MM.1S (cell line): ENCODE results near the gene GALNT5.

Source experiments
- DNase-seq: peaks from one replicate; pipeline ENCODE4 v3.0.0-alpha.2; 2015
- H2AFZ ChIP-seq: fragments of 300-600 bp; sonication (generic); 2 replicates; pipeline ENCODE4 v1.6.0; 2016; ENCODE audit warnings: antibody characterized with exemption, low read length
- H3F3A ChIP-seq: fragments of 300-600 bp; sonication (generic); 2 replicates; pipeline ENCODE4 v1.6.1; 2016; ENCODE audit warnings: mild to moderate bottlenecking, antibody characterized with exemption, low read length, moderate library complexity, mixed read lengths; ENCODE audit not compliant: insufficient read depth
- H3K27ac ChIP-seq: fragments of 300-600 bp; sonication (generic); 2 replicates; pipeline ENCODE4 v1.5.1; 2016; ENCODE audit warnings: mild to moderate bottlenecking, low read length
- H3K27me3 ChIP-seq: fragments of 300-600 bp; sonication (generic); replicated peaks from 2 replicates; pipeline ENCODE4 v1.6.0; 2016; ENCODE audit warnings: low read length; ENCODE audit not compliant: insufficient read depth
- H3K36me3 ChIP-seq: fragments of 300-600 bp; sonication (generic); replicated peaks from 2 replicates; pipeline ENCODE4 v1.6.1; 2016; ENCODE audit warnings: mild to moderate bottlenecking, low read length, mixed read lengths; ENCODE audit not compliant: insufficient read depth
- H3K4me1 ChIP-seq: fragments of 300-600 bp; sonication (generic); 2 replicates; pipeline ENCODE4 v1.6.1; 2016; ENCODE audit warnings: low read length, mixed read lengths
- H3K4me2 ChIP-seq: fragments of 300-600 bp; sonication (generic); 2 replicates; pipeline ENCODE4 v1.6.0; 2016; ENCODE audit warnings: low read depth, low read length
- H3K4me3 ChIP-seq: fragments of 300-600 bp; sonication (generic); 2 replicates; pipeline ENCODE4 v1.5.1; 2016; ENCODE audit warnings: low read length, mixed read lengths
- H3K79me2 ChIP-seq: fragments of 300-600 bp; sonication (generic); 2 replicates; pipeline ENCODE4 v1.6.1; 2016; ENCODE audit warnings: mixed run types, low read length, mixed read lengths
- H3K9ac ChIP-seq: fragments of 300-600 bp; sonication (generic); 2 replicates; pipeline ENCODE4 v1.6.1; 2016; ENCODE audit warnings: low read length, mixed read lengths
- H3K9me2 ChIP-seq: fragments of 300-600 bp; sonication (generic); replicated peaks from 2 replicates; pipeline ENCODE4 v1.6.1; 2016; ENCODE audit warnings: mild to moderate bottlenecking, low read length, mixed read lengths; ENCODE audit not compliant: insufficient read depth
- H3K9me3 ChIP-seq: fragments of 300-600 bp; sonication (generic); replicated peaks from 2 replicates; pipeline ENCODE4 v1.6.1; 2016; ENCODE audit warnings: mild to moderate bottlenecking, low read length, mixed read lengths; ENCODE audit not compliant: insufficient read depth
- H4K20me1 ChIP-seq: fragments of 300-600 bp; sonication (generic); 2 replicates; pipeline ENCODE4 v1.6.1; 2016; ENCODE audit warnings: mild to moderate bottlenecking, low read length, moderate library complexity, mixed read lengths; ENCODE audit not compliant: insufficient read depth
- CTCF ChIP-seq: fragments of 300-600 bp; sonication (generic); IDR thresholded peaks from 2 replicates; pipeline ENCODE4 v1.5.1; 2016; ENCODE audit warnings: antibody characterized with exemption, low read length, mixed read lengths
- EZH2 ChIP-seq: fragments of 300-600 bp; sonication (generic); optimal IDR thresholded peaks from 2 replicates; pipeline ENCODE3; 2017; ENCODE audit warnings: low read depth, mild to moderate bottlenecking, antibody characterized with exemption, low read length, mixed read lengths
- EZH2phosphoT487 ChIP-seq: fragments of 300-600 bp; sonication (generic); IDR thresholded peaks from 2 replicates; pipeline ENCODE4 v1.6.1; 2018; ENCODE audit warnings: antibody characterized with exemption, low read length

The GALNT5 gene

GRCh38 chr2:157304811-157305722 lies 47.6 kb downstream of the GALNT5 start:
- Histone ChIP-seq H3K4me1 (no peaks in the 10 kb centered on the region), H3K4me2 (no peak overlapping the region), H2AFZ (no peak overlapping the region), H3K27ac (no peak overlapping the region), H3K36me3 (no peaks in the 10 kb centered on the region), H4K20me1 (no peaks in the 10 kb centered on the region), H3K9ac (no peak overlapping the region), H3K4me3 (no peak overlapping the region), H3F3A (no peaks in the 10 kb centered on the region), H3K9me3 (no peaks in the 10 kb centered on the region), H3K9me2 (no peaks in the 10 kb centered on the region), H3K79me2 (no peaks in the 10 kb centered on the region), H3K27me3 (no peaks in the 10 kb centered on the region)
- TF ChIP-seq EZH2phosphoT487 (no peak), EZH2 (no peak), CTCF (no peak)
- no peak for DNase-seq

DNA sequence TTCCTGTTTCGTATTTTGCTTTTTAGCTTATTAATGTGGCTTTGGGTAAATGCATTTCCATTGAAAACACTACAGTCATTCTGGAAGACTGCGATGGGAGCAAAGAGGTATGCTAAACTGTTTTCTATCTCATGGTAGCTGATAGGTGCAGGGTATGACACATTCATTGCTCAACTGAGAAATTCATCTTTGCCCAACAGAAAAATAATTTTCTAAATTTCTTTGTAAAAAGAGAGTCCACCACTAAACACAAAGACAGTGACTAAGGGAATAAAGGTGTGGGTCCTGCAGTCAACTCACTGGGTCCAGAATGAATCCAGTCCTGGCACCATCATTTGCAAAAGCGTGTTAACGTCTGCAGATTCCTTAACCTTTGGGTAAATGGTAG lies 48.2 kb downstream of the GALNT5 start:
- Histone ChIP-seq H3K4me3 (no peak overlapping the region), H4K20me1 (no peaks in the 10 kb centered on the region), H3F3A (no peaks in the 10 kb centered on the region), H3K9me2 (no peaks in the 10 kb centered on the region), H3K79me2 (no peaks in the 10 kb centered on the region), H3K9me3 (no peaks in the 10 kb centered on the region), H3K4me2 (no peak overlapping the region), H3K27ac (no peak overlapping the region), H3K36me3 (no peaks in the 10 kb centered on the region), H2AFZ (no peak overlapping the region), H3K4me1 (no peaks in the 10 kb centered on the region), H3K27me3 (no peaks in the 10 kb centered on the region), H3K9ac (no peak overlapping the region)
- TF ChIP-seq CTCF (no peak), EZH2phosphoT487 (no peak), EZH2 (no peak)
- no peak for DNase-seq

GRCh38 chr2:157307021-157307420 lies 49.5 kb downstream of the GALNT5 start:
- Histone ChIP-seq H3K27me3 (no peaks in the 10 kb centered on the region), H3K9me2 (no peaks in the 10 kb centered on the region), H3K27ac (no peak overlapping the region), H2AFZ (no peak overlapping the region), H3F3A (no peaks in the 10 kb centered on the region), H3K4me3 (no peak overlapping the region), H3K36me3 (no peaks in the 10 kb centered on the region), H3K79me2 (no peaks in the 10 kb centered on the region), H3K9me3 (no peaks in the 10 kb centered on the region), H3K4me2 (no peak overlapping the region), H3K9ac (no peak overlapping the region), H3K4me1 (no peaks in the 10 kb centered on the region), H4K20me1 (no peaks in the 10 kb centered on the region)
- DNase-seq = no peak
- 0 out of 2 replicates have a peak, but pooled peaks have one; percentile 11 for TF ChIP-seq CTCF
- TF ChIP-seq EZH2 = no peak
- no peak for TF ChIP-seq EZH2phosphoT487
